Calu3 (cell line): ENCODE results near the gene SLC38A1. TPM values are rescaled to one million over a fixed set of nuclear protein-coding genes. Genes with fewer than 3 reads are reported as not detected.

Source experiments
- BruUV-seq: library from RNA; stranded (reverse); fragments of 400-500 nt; replicated peaks from 2 replicates; lab custom pipeline; 2021; lab: Mats Ljungman, UMichigan
- CTCF ChIA-PET: fragments of 300-600 bp; sonication (Branson Sonifier 250); formaldehyde crosslinking; loops from one replicate; lab custom pipeline; 2022; ENCODE audit warnings: antibody characterized with exemption; lab: Charles Lee
- DNase-seq: peaks from one replicate; pipeline ENCODE4 v3.0.0; 2022
- H3K27ac Mint-ChIP-seq: one replicate; pipeline ENCODE4 v1.8.0; 2022; ENCODE audit warnings: mixed read lengths; ENCODE audit not compliant: unreplicated experiment
- H3K27me3 Mint-ChIP-seq: one replicate; pipeline ENCODE4 v1.8.0; 2022; ENCODE audit warnings: mixed read lengths; ENCODE audit not compliant: unreplicated experiment
- H3K36me3 Mint-ChIP-seq: one replicate; pipeline ENCODE4 v1.8.0; 2022; ENCODE audit warnings: mild to moderate bottlenecking, moderate library complexity, mixed read lengths; ENCODE audit not compliant: insufficient read depth, unreplicated experiment
- H3K4me1 Mint-ChIP-seq: one replicate; pipeline ENCODE4 v1.8.0; 2022; ENCODE audit warnings: mild to moderate bottlenecking, low read depth, mixed read lengths; ENCODE audit not compliant: unreplicated experiment
- H3K4me3 Mint-ChIP-seq: one replicate; pipeline ENCODE4 v1.8.0; 2022; ENCODE audit warnings: mild to moderate bottlenecking, low read depth, moderate library complexity, mixed read lengths; ENCODE audit not compliant: unreplicated experiment
- H3K9me3 Mint-ChIP-seq: one replicate; pipeline ENCODE4 v1.8.0; 2022; ENCODE audit warnings: low read depth, mixed read lengths; ENCODE audit not compliant: unreplicated experiment
- intact Hi-C: fragments of 100-400 bp; cut with micrococcal nuclease; formaldehyde crosslinking; loops from one replicate; pipeline ENCODE4 v1.10.0; 2022; ENCODE audit not compliant: unreplicated experiment
- total RNA-seq: library from RNA; stranded (reverse); gene quantifications from 2 replicates; pipeline ENCODE4 v1.2.3, GENCODE V29; 2022
- TF ChIP-seq, protein P1 (sequence below): fragments of 200-600 bp; IDR thresholded peaks from one replicate; pipeline ENCODE4 v1.8.0; 2022; ENCODE audit warnings: antibody characterized with exemption; ENCODE audit not compliant: unreplicated experiment

SLC38A1 gene
- total RNA-seq, 1 experiment from 2014 or later, result 132 TPM

DNA sequence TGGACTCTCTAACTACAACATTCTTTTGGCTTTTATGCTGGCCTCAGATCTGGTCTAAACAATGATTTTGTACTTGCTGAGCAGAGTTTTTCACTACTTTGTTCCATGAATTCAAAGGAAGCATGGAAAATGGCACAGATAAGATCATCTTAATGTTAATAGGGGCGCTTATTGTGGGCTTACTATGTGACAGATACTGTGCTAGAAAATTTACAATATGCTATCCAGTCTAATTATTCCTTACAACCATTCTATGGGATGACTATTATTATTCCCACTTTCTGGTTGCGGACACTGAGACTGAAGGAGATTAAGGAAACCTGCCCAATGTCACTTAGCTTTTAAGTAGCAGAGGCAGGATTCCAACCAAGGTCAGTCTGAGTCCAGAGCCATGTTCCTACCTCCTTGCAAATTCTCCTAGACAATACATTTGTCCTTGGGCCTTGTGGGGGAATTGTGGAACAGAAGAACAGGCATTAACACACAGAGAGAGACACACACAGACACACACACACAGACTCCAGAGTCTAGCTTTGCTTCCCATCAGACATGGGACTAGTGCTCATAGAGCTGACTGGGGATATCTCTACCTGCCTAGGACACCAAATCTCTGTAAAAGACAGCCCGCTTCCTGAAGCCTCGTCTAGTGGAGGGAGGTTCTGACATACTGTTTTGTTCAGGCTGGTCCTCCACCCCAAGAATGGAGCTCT lies 107.7 kb downstream of the SLC38A1 start:
- Mint-ChIP-seq H3K36me3 (no peaks in the 10 kb centered on the region), H3K27ac (no peak overlapping the region), H3K9me3 (no peaks in the 10 kb centered on the region), H3K4me3 (no peak overlapping the region), H3K27me3 (no peaks in the 10 kb centered on the region), H3K4me1 (no peaks in the 10 kb centered on the region)
- no TSS peak for BruUV-seq
- intact Hi-C loops, result no loop called here
- CTCF ChIA-PET, result no interaction called here
- TF ChIP-seq, protein P1, sequence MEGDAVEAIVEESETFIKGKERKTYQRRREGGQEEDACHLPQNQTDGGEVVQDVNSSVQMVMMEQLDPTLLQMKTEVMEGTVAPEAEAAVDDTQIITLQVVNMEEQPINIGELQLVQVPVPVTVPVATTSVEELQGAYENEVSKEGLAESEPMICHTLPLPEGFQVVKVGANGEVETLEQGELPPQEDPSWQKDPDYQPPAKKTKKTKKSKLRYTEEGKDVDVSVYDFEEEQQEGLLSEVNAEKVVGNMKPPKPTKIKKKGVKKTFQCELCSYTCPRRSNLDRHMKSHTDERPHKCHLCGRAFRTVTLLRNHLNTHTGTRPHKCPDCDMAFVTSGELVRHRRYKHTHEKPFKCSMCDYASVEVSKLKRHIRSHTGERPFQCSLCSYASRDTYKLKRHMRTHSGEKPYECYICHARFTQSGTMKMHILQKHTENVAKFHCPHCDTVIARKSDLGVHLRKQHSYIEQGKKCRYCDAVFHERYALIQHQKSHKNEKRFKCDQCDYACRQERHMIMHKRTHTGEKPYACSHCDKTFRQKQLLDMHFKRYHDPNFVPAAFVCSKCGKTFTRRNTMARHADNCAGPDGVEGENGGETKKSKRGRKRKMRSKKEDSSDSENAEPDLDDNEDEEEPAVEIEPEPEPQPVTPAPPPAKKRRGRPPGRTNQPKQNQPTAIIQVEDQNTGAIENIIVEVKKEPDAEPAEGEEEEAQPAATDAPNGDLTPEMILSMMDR, result no peak
- DNase-seq, result no peak

DNA sequence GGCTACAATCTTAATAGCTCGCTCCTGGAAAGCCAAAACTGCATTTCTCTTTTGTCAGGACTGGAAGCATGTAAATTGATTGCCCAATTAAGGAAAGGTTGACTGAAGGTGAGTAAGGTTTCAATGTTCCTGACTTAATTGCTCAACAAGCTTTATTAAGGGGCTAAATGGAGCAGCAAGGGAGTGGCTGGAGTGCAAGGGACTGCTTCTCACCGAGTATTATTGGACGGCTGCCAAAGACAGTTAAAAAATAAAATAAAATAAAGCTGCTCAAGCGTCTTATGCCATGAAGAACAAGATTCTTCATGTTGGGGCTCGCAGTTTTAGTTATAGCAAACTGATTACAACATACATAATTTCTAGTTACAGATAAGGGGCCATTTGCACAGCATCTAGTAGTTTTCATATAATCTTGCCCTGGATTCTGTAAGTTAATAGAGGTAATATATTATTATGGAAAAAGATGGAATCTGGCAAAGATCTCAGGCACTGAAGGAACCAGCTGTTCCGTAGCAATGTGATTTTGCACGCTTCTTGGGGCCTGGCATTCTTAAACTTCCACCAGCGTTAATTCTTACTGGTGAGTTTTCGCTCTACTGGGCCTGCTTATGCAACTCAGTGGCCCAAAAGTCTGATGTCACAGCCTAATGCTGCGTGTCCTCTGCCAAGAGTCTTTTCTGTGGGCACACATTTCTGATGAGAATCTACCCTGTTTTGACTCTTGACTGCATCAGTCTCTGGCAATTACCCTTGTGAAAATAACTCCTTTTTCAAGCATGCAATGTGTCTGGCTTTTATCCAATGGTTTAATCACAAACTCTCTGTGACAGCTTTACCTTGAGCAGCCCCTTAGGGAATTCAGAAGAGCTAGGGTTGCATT lies 108.5 kb downstream of the SLC38A1 start:
- Mint-ChIP-seq H3K36me3 (no peaks in the 10 kb centered on the region), H3K4me1 (no peaks in the 10 kb centered on the region), H3K27me3 (no peaks in the 10 kb centered on the region), H3K9me3 (no peaks in the 10 kb centered on the region), H3K4me3 (no peak overlapping the region), H3K27ac (no peak overlapping the region)
- TF ChIP-seq, protein P1, result no peak
- CTCF ChIA-PET, result interaction anchor here (1.0 kb wide), 1 partner anchor 110 kb away, joined by 4 read pairs; no protein-coding TSS in a partner anchor
- intact Hi-C loops, result no loop called here
- DNase-seq, result no peak
- no TSS peak for BruUV-seq

DNA sequence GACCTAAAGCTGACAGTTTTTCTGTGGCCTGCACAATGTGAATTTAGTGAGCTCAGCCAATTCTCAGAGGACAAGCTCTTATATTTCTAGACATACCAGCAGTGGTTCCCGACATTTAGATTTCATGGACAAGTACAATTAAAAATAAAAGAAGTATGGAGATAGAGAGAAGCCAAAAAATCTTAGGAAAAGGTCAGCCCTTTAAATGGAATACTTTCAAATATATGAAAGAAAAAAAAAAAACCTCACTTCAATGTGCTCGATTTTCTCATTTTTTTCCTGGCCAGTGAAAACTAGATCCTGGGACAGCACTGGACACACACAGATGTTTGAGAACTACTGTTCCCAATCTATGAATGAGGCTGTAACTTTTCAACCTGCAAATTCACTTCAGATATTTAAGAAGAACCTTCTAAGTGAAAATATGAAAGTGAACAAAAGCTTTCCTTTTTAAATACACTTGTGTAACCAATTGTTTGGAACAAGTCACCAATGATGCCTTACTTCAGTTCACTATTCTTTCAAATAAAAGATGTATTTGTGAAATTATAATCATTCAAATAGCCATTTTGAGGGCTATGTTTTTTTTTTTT lies 109.4 kb downstream of the SLC38A1 start:
- TF ChIP-seq, protein P1, result no peak
- Mint-ChIP-seq H3K4me3 (no peak overlapping the region), H3K9me3 (no peaks in the 10 kb centered on the region), H3K4me1 (no peaks in the 10 kb centered on the region), H3K27me3 (no peaks in the 10 kb centered on the region), H3K27ac (no peak overlapping the region), H3K36me3 (no peaks in the 10 kb centered on the region)
- no peak for DNase-seq
- intact Hi-C loops, result loop anchor here (10.0 kb wide), 1 partner anchor 775 kb away; no protein-coding TSS in a partner anchor
- CTCF ChIA-PET, result interaction anchor here (1.0 kb wide), 1 partner anchor 111 kb away, joined by 4 read pairs; no protein-coding TSS in a partner anchor
- no TSS peak for BruUV-seq

DNA sequence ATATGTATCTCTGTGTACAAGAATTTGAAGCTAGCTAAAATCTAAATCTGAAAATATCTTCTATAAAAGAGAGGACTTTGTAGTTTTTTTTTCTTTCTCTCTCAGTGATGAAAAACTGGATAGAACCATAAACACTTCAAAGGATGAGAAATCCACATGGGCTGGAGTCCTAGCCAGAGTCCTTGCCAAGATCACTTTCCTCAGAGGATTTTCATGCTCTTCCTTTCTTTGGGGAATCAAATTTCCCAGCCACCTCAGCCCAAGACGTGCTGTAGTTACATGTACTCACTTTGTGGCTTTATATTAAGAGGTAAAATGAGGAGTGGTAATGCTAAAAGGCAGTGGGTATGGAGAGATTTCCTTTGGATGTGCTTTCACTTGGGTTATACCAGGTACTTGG lies 110.3 kb downstream of the SLC38A1 start:
- Mint-ChIP-seq H3K27me3 (no peaks in the 10 kb centered on the region), H3K4me3 (no peak overlapping the region), H3K4me1 (no peaks in the 10 kb centered on the region), H3K27ac (no peak overlapping the region), H3K36me3 (no peaks in the 10 kb centered on the region), H3K9me3 (no peaks in the 10 kb centered on the region)
- CTCF ChIA-PET, result no interaction called here
- intact Hi-C loops, result loop anchor here (10.0 kb wide), 1 partner anchor 776 kb away; no protein-coding TSS in a partner anchor
- TF ChIP-seq, protein P1, result no peak
- DNase-seq, result no peak
- no TSS peak for BruUV-seq
